Stimulated activated CD4-positive, alpha-beta T cell treated with anti-CD3 and anti-CD28 coated beads, Interleukin-15, amount 100 ng/mL, for 48 hours (primary cell): ENCODE results near the gene CNNM2.
"Not testable (repeated sequence)": the region's sequence is repeated elsewhere in the genome, so short reads cannot be mapped to it uniquely, and the experiment has no call there.

Experiments used
- DNase-seq, 2 donors: peaks; one replicate each; pipeline ENCODE4 v3.0.0-alpha.2; 2020; ENCODE audit warnings: low read depth in 2 of 2

The CNNM2 gene

GRCh38 chr10:102967123-102967522 is 49.0 kb downstream of the CNNM2 start:
- DNase-seq: no peak

GRCh38 chr10:102970562-102971340 is 52.7 kb downstream of the CNNM2 start:
- DNase-seq: no peak

- no peak for DNase-seq
Observed at GRCh38 chr10:102975483-102976379, 57.6 kb downstream of the CNNM2 start.

- not testable (repeated sequence) for DNase-seq
Observed at GRCh38 chr10:102976380-102976726, 58.3 kb downstream of the CNNM2 start.

GRCh38 chr10:102982296-102982695 is 64.2 kb downstream of the CNNM2 start:
- no peak for DNase-seq

GRCh38 chr10:102984086-102984485 is 66.0 kb downstream of the CNNM2 start:
- no peak for DNase-seq

GRCh38 chr10:102985811-102986210 is 67.7 kb downstream of the CNNM2 start:
- no peak for DNase-seq

GRCh38 chr10:102988404-102989314 is 70.6 kb downstream of the CNNM2 start:
- DNase-seq: no peak

- DNase-seq: no peak
Observed at GRCh38 chr10:102994531-102995295, 76.6 kb downstream of the CNNM2 start.

GRCh38 chr10:102996876-102997275 is 78.8 kb downstream of the CNNM2 start:
- no peak for DNase-seq

GRCh38 chr10:102997998-102998397 is 79.9 kb downstream of the CNNM2 start:
- DNase-seq: no peak

GRCh38 chr10:102998399-102998907 is 80.4 kb downstream of the CNNM2 start:
- no peak for DNase-seq

- DNase-seq: not testable (repeated sequence)
Observed at GRCh38 chr10:103000050-103000449, 82.0 kb downstream of the CNNM2 start.

GRCh38 chr10:103007017-103007416 is 88.9 kb downstream of the CNNM2 start:
- no peak for DNase-seq

GRCh38 chr10:103013416-103013815 is 95.3 kb downstream of the CNNM2 start:
- DNase-seq: no peak

- DNase-seq: no peak
Observed at GRCh38 chr10:103019425-103019824, 101.3 kb downstream of the CNNM2 start.

- DNase-seq: no peak
Observed at GRCh38 chr10:103021150-103021899, 103.2 kb downstream of the CNNM2 start.

- no peak for DNase-seq
Observed at GRCh38 chr10:103021900-103022293, 103.8 kb downstream of the CNNM2 start.

GRCh38 chr10:103025696-103026095 is 107.6 kb downstream of the CNNM2 start:
- DNase-seq: no peak

GRCh38 chr10:103038570-103038969 is 120.5 kb downstream of the CNNM2 start:
- no peak for DNase-seq
